GM23248 (cell line): Measurements from ENCODE around the gene HSPA12B. TPM values are rescaled to one million over a fixed set of nuclear protein-coding genes. Genes with fewer than 3 reads are reported as not detected.

Experiments used
- DNase-seq: peaks from one replicate; pipeline ENCODE4 v3.0.0-alpha.2; 2015
- H2AFZ ChIP-seq: fragments of 200-600 bp; sonication (generic); 2 replicates; pipeline ENCODE4 v1.6.1; 2016; ENCODE audit warnings: antibody characterized with exemption
- H3F3A ChIP-seq: fragments of 200-600 bp; sonication (generic); 2 replicates; pipeline ENCODE4 v1.6.1; 2016; ENCODE audit warnings: mild to moderate bottlenecking, antibody characterized with exemption, mixed run types; ENCODE audit not compliant: insufficient read depth
- H3K27ac ChIP-seq: fragments of 200-600 bp; sonication (generic); 2 replicates; pipeline ENCODE4 v1.5.1; 2016; ENCODE audit warnings: mild to moderate bottlenecking
- H3K27me3 ChIP-seq: fragments of 200-600 bp; sonication (generic); replicated peaks from 2 replicates; pipeline ENCODE4 v1.6.1; 2016; ENCODE audit warnings: mild to moderate bottlenecking; ENCODE audit not compliant: insufficient read depth
- H3K36me3 ChIP-seq: fragments of 200-600 bp; sonication (generic); 2 replicates; pipeline ENCODE4 v1.6.1; 2016; ENCODE audit warnings: low read depth, mild to moderate bottlenecking
- H3K4me1 ChIP-seq: fragments of 200-600 bp; sonication (generic); 2 replicates; pipeline ENCODE4 v1.6.1; 2016; ENCODE audit warnings: mild to moderate bottlenecking; ENCODE audit not compliant: insufficient read depth
- H3K4me2 ChIP-seq: fragments of 200-600 bp; sonication (generic); one replicate; pipeline ENCODE4 v1.6.1; 2016; ENCODE audit warnings: mild to moderate bottlenecking; ENCODE audit not compliant: unreplicated experiment
- H3K4me3 ChIP-seq: fragments of 200-600 bp; sonication (generic); 2 replicates; pipeline ENCODE4 v1.5.1; 2016; ENCODE audit warnings: mild to moderate bottlenecking
- H3K79me2 ChIP-seq: fragments of 200-600 bp; sonication (generic); 2 replicates; pipeline ENCODE4 v1.6.1; 2016; ENCODE audit warnings: mild to moderate bottlenecking; ENCODE audit not compliant: insufficient read depth
- H3K9ac ChIP-seq: fragments of 200-600 bp; sonication (generic); 2 replicates; pipeline ENCODE4 v1.6.1; 2016; ENCODE audit warnings: mild to moderate bottlenecking
- H3K9me2 ChIP-seq: fragments of 200-600 bp; sonication (generic); 2 replicates; pipeline ENCODE4 v1.6.1; 2016; ENCODE audit warnings: mixed run types, mild to moderate bottlenecking, moderate library complexity; ENCODE audit not compliant: insufficient read depth
- H3K9me3 ChIP-seq: fragments of 200-600 bp; sonication (generic); one replicate; pipeline ENCODE4 v1.6.1; 2017; ENCODE audit warnings: low read depth
- H4K20me1 ChIP-seq: fragments of 200-600 bp; sonication (generic); 2 replicates; pipeline ENCODE4 v1.6.0; 2016; ENCODE audit not compliant: insufficient read depth
- EZH2 ChIP-seq: fragments of 200-600 bp; sonication (generic); IDR thresholded peaks from 2 replicates; pipeline ENCODE4 v1.6.1; 2018; ENCODE audit warnings: antibody characterized with exemption, mild to moderate bottlenecking; ENCODE audit not compliant: insufficient read depth, poor library complexity, severe bottlenecking
- EZH2phosphoT487 ChIP-seq: fragments of 200-600 bp; sonication (generic); IDR thresholded peaks from 2 replicates; pipeline ENCODE4 v1.6.1; 2018; ENCODE audit warnings: antibody characterized with exemption, moderate library complexity, mild to moderate bottlenecking, low read depth; ENCODE audit not compliant: insufficient read depth
- WGBS, 2 experiments: methylation state at CpG; one replicate each; pipeline ENCODE4 v1.1.6; 2015 to 2017; ENCODE audit warnings: low lambda C conversion rate in 2 of 2, low coverage in 1 of 2; ENCODE audit errors: missing lambda C conversion rate in 2 of 2; 5-methylcytosine and 5-hydroxymethylcytosine counted together
- in situ Hi-C: fragments of 300-500 bp; cut with MboI; formaldehyde crosslinking; loops from 2 replicates; pipeline ENCODE4 v1.15.0; 2020
- polyA plus RNA-seq: library from polyadenylated mRNA; unstranded; fragments of >200 nt; fragmentation: Nextera tagmentation; extraction: Ambion mirVana; gene quantifications from 2 replicates; pipeline ENCODE4 v1.2.1, GENCODE V29; 2016
- total RNA-seq: library from RNA; depleted of rRNA; stranded (reverse); fragments of >200 nt; shearing (Covaris generic); gene quantifications from 2 replicates; pipeline ENCODE4 v1.2.3, GENCODE V29; 2014

Gene HSPA12B
- total and polyA plus RNA-seq, 2 experiments from 2014 or later: 0.11 TPM; not detected in 1

GRCh38 chr20:3747471-3747870, 15.0 kb downstream of the HSPA12B start:
- H3K9ac ChIP-seq: no peak overlapping the region
- H3K4me3 ChIP-seq: no peak overlapping the region
- H3K79me2 ChIP-seq: no peaks in the 10 kb centered on the region
- H3K9me2 ChIP-seq: no peaks in the 10 kb centered on the region
- in situ Hi-C loops: no loop called here
- DNase-seq: no peak
- no peak overlapping the region for H3K4me2 ChIP-seq
- H3K27ac ChIP-seq: no peak overlapping the region
- H3K4me1 ChIP-seq: no peaks in the 10 kb centered on the region
- H3K27me3 ChIP-seq: no peaks in the 10 kb centered on the region
- H3K9me3 ChIP-seq: no peaks in the 10 kb centered on the region
- H4K20me1 ChIP-seq: no peaks in the 10 kb centered on the region
- H3F3A ChIP-seq: no peaks in the 10 kb centered on the region
- H3K36me3 ChIP-seq: no peaks in the 10 kb centered on the region
- 96 to 98% methylated on average over 2 of the region's 2 CpGs for WGBS, 2 experiments
- TF ChIP-seq EZH2 (no peak), EZH2phosphoT487 (no peak)
- no peak overlapping the region for H2AFZ ChIP-seq

- Histone ChIP-seq H3K9me2 (no peaks in the 10 kb centered on the region), H3K27ac (no peak overlapping the region), H2AFZ (no peak overlapping the region), H3K79me2 (no peaks in the 10 kb centered on the region), H3K27me3 (no peaks in the 10 kb centered on the region), H3K9me3 (no peaks in the 10 kb centered on the region), H3K9ac (no peak overlapping the region), H3K4me3 (no peak overlapping the region), H3K4me1 (no peaks in the 10 kb centered on the region), H3K36me3 (no peaks in the 10 kb centered on the region), H3K4me2 (no peak overlapping the region), H3F3A (no peaks in the 10 kb centered on the region), H4K20me1 (no peaks in the 10 kb centered on the region)
- no peak for TF ChIP-seq EZH2phosphoT487
- TF ChIP-seq EZH2: no peak
- in situ Hi-C loops: no loop called here
- DNase-seq: no peak
- 86 to 91% methylated on average over 16 of the region's 16 CpGs for WGBS, 2 experiments
Measured at GRCh38 chr20:3748073-3748472, 15.6 kb downstream of the HSPA12B start.

DNA sequence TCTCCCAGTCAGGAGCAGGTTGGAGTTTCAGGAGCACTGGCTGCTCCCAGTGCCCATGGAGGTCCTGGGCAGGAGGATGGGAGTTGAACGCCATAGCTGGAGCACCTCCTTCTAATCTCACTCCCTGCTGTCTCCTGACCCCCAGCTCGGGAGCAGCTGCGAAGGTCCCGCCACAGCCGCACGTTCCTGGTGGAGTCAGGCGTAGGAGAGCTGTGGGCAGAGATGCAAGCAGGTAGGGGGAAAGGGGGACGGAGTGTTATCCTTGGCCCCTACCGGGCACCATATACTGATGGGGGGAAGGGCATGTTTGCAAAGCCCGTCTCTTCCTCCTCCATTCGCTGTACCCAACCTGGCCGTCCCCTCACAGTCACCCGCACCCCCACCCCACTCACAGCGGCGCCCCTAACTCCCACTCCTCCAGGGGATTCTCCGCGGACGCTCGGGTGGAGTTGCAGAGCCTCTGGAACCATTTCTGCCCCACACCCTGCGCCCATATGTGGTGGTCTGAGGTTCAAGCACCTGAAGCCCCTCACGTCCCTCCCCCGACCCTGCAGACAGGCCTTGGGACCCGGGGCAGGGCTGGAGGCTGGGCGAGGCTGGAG, 16.7 kb downstream of the HSPA12B start:
- no peak overlapping the region for H3K4me3 ChIP-seq
- 89 to 92% methylated on average over 17 to 24 of the region's 24 CpGs for WGBS, 2 experiments
- no peaks in the 10 kb centered on the region for H3K9me2 ChIP-seq
- H3K4me2 ChIP-seq: no peak overlapping the region
- no peaks in the 10 kb centered on the region for H3K36me3 ChIP-seq
- TF ChIP-seq EZH2 (no peak), EZH2phosphoT487 (no peak)
- in situ Hi-C loops: no loop called here
- H3K4me1 ChIP-seq: no peaks in the 10 kb centered on the region
- H3K79me2 ChIP-seq: no peaks in the 10 kb centered on the region
- H3F3A ChIP-seq: no peaks in the 10 kb centered on the region
- no peaks in the 10 kb centered on the region for H3K27me3 ChIP-seq
- no peaks in the 10 kb centered on the region for H4K20me1 ChIP-seq
- no peaks in the 10 kb centered on the region for H3K9me3 ChIP-seq
- DNase-seq: no peak
- no peak overlapping the region for H3K9ac ChIP-seq
- no peak overlapping the region for H2AFZ ChIP-seq
- no peak overlapping the region for H3K27ac ChIP-seq

DNA sequence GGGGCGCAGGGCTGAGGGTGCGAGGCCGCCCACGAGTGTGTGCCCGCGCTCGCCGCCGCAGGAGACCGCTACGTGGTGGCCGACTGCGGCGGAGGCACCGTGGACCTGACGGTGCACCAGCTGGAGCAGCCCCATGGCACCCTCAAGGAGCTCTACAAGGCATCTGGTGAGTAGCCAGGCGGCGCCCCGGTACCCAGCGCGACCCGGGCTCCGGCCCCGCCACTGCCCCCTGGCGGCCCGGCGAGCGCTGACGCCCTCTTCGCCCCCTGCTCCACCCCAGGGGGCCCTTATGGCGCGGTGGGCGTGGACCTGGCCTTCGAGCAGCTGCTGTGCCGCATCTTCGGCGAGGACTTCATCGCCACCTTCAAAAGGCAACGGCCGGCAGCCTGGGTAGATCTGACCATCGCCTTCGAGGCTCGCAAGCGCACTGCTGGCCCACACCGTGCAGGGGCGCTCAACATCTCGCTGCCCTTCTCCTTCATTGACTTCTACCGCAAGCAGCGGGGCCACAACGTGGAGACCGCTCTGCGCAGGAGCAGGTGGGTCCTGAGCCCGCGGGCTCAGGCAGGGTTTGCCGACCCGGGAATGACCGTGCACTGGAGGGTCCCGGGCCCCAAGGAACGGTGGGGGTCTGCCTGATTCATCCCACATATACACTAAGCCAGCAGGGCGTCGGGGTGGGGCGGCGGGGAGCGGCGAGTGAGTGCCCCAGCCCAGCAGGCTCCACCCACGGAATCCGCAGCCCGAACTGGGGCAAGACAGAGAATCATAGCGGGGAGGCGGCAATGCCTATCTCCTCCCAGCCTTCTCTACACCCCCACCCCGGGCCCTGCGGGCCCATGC, 17.4 kb downstream of the HSPA12B start:
- Histone ChIP-seq H3K9ac (no peak overlapping the region), H3K4me2 (no peak overlapping the region)
- in situ Hi-C loops: no loop called here

More for the DNA sequence above, 17.4 kb downstream of the HSPA12B start:
- H3K36me3 ChIP-seq: no peaks in the 10 kb centered on the region
- DNase-seq: no peak
- no peaks in the 10 kb centered on the region for H3K9me2 ChIP-seq
- no peak overlapping the region for H3K4me3 ChIP-seq
- no peak overlapping the region for H2AFZ ChIP-seq
- no peaks in the 10 kb centered on the region for H4K20me1 ChIP-seq
- H3K27me3 ChIP-seq: no peaks in the 10 kb centered on the region
- WGBS, 2 experiments: 92 to 96% methylated on average over 38 to 65 of the region's 72 CpGs
- H3K27ac ChIP-seq: no peak overlapping the region
- TF ChIP-seq EZH2 (no peak), EZH2phosphoT487 (no peak)
- no peaks in the 10 kb centered on the region for H3K4me1 ChIP-seq
- H3K9me3 ChIP-seq: no peaks in the 10 kb centered on the region
- no peaks in the 10 kb centered on the region for H3F3A ChIP-seq
- H3K79me2 ChIP-seq: no peaks in the 10 kb centered on the region
